Testis (tissue), 2 donors: ENCODE results near the gene SPDYE4.

Experiments
- POLR2A ChIP-seq: fragments of 450-650 bp; IDR thresholded peaks from one replicate; pipeline ENCODE4 v1.6.1; 2017; ENCODE audit warnings: antibody characterized with exemption, mild to moderate bottlenecking, moderate library complexity
- TF ChIP-seq, protein P1 (sequence below), 3 experiments: fragments of 450-650 bp in 2 of 3; fragments of 200-600 bp in 1 of 3; sonication (generic) in 1 of 3; IDR thresholded peaks; one replicate each; pipeline ENCODE4 v1.5.1; 2016 to 2019; ENCODE audit warnings: antibody characterized with exemption in 3 of 3, mild to moderate bottlenecking in 2 of 3, moderate library complexity in 1 of 3

GRCh38 chr17:8806253-8806925 is 48.0 kb upstream of the SPDYE4 start:
- TF ChIP-seq, protein P1, sequence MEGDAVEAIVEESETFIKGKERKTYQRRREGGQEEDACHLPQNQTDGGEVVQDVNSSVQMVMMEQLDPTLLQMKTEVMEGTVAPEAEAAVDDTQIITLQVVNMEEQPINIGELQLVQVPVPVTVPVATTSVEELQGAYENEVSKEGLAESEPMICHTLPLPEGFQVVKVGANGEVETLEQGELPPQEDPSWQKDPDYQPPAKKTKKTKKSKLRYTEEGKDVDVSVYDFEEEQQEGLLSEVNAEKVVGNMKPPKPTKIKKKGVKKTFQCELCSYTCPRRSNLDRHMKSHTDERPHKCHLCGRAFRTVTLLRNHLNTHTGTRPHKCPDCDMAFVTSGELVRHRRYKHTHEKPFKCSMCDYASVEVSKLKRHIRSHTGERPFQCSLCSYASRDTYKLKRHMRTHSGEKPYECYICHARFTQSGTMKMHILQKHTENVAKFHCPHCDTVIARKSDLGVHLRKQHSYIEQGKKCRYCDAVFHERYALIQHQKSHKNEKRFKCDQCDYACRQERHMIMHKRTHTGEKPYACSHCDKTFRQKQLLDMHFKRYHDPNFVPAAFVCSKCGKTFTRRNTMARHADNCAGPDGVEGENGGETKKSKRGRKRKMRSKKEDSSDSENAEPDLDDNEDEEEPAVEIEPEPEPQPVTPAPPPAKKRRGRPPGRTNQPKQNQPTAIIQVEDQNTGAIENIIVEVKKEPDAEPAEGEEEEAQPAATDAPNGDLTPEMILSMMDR (IDR thresholded peaks at IDR 0.05): no peak
- TF ChIP-seq POLR2A: no peak
